WERI-Rb-1 (cell line): ENCODE data around the gene SLC13A5.

Experiments
- DNase-seq: peaks from one replicate; pipeline ENCODE4 v3.0.0-alpha.2; 2020
- H3K27ac ChIP-seq: fragments of 250-450 bp; sonication (Bioruptor Pico); 2 replicates; pipeline ENCODE4 v1.5.1; 2020; ENCODE audit warnings: mild to moderate bottlenecking, moderate library complexity
- H3K27me3 ChIP-seq: fragments of 250-450 bp; sonication (Bioruptor Pico); 2 replicates; pipeline ENCODE4 v1.5.1; 2021; ENCODE audit warnings: mild to moderate bottlenecking, low read depth, moderate library complexity; ENCODE audit not compliant: insufficient read depth, severe bottlenecking
- H3K36me3 ChIP-seq: fragments of 250-450 bp; sonication (Bioruptor Pico); 2 replicates; pipeline ENCODE4 v1.5.1; 2020; ENCODE audit warnings: mild to moderate bottlenecking, moderate library complexity
- H3K4me3 ChIP-seq: 2 replicates; pipeline ENCODE4 v1.5.1; 2011; ENCODE audit warnings: low read depth, mild to moderate bottlenecking, control low read depth, low read length
- H3K9me3 ChIP-seq: fragments of 250-450 bp; sonication (Bioruptor Pico); 2 replicates; pipeline ENCODE4 v1.5.1; 2021; ENCODE audit warnings: mild to moderate bottlenecking, moderate library complexity; ENCODE audit not compliant: severe bottlenecking
- TF ChIP-seq, protein P1 (sequence below): IDR thresholded peaks from 2 replicates; pipeline ENCODE4 v1.5.1; 2011; ENCODE audit warnings: low read depth, mild to moderate bottlenecking, control low read depth, inconsistent platforms, low read length

The SLC13A5 gene

GRCh38 chr17:6641247-6641863 is 71.8 kb downstream of the SLC13A5 start:
- Histone ChIP-seq H3K9me3 (peaks cover 2% of the 10 kb centered on the region), H3K27me3 (no peaks in the 10 kb centered on the region), H3K27ac (peak overlapping the region; percentile 99), H3K36me3 (peaks cover 50% of the 10 kb centered on the region), H3K4me3 (peak overlapping the region; percentile 83)
- peak; percentile 16 for DNase-seq
- TF ChIP-seq, protein P1, sequence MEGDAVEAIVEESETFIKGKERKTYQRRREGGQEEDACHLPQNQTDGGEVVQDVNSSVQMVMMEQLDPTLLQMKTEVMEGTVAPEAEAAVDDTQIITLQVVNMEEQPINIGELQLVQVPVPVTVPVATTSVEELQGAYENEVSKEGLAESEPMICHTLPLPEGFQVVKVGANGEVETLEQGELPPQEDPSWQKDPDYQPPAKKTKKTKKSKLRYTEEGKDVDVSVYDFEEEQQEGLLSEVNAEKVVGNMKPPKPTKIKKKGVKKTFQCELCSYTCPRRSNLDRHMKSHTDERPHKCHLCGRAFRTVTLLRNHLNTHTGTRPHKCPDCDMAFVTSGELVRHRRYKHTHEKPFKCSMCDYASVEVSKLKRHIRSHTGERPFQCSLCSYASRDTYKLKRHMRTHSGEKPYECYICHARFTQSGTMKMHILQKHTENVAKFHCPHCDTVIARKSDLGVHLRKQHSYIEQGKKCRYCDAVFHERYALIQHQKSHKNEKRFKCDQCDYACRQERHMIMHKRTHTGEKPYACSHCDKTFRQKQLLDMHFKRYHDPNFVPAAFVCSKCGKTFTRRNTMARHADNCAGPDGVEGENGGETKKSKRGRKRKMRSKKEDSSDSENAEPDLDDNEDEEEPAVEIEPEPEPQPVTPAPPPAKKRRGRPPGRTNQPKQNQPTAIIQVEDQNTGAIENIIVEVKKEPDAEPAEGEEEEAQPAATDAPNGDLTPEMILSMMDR: no peak

GRCh38 chr17:6640536-6641246 is 72.5 kb downstream of the SLC13A5 start, which contains the start of the genes KIAA0753 and TXNDC17:
TSS of gene KIAA0753 (minus strand) at chr17:6640711. CDS start at chr17:6635103, 5,608 bp downstream.
TSS of gene TXNDC17 (plus strand) at chr17:6641060. CDS start at chr17:6641083, 23 bp downstream.
- peak; percentile 94 for DNase-seq
- peaks cover 2% of the 10 kb centered on the region for H3K9me3 ChIP-seq
- TF ChIP-seq, protein P1: no peak
- no peaks in the 10 kb centered on the region for H3K27me3 ChIP-seq
- peaks cover 45% of the 10 kb centered on the region for H3K36me3 ChIP-seq
- peak within 1 kb of the TSS; percentile 99 for H3K27ac ChIP-seq
- H3K4me3 ChIP-seq: peak within 1 kb of the TSS; percentile 83

GRCh38 chr17:6639586-6640535 is 73.3 kb downstream of the SLC13A5 start:
- Histone ChIP-seq H3K9me3 (peaks cover 2% of the 10 kb centered on the region), H3K27ac (peak overlapping the region; percentile 99), H3K4me3 (peak overlapping the region; percentile 83), H3K36me3 (peaks cover 41% of the 10 kb centered on the region), H3K27me3 (no peaks in the 10 kb centered on the region)
- DNase-seq: peak; percentile 59
- TF ChIP-seq, protein P1: no peak

- Histone ChIP-seq H3K27ac (no peak overlapping the region; the same call in 1 of the 2 replicates), H3K9me3 (peaks cover 2% of the 10 kb centered on the region), H3K27me3 (no peaks in the 10 kb centered on the region), H3K36me3 (peaks cover 41% of the 10 kb centered on the region), H3K4me3 (peak overlapping the region; percentile 83)
- peak; percentile 11 for DNase-seq
- TF ChIP-seq, protein P1: no peak
Measured at GRCh38 chr17:6639014-6639585, 74.1 kb downstream of the SLC13A5 start.
